LNCAP (cell line): ENCODE results near the gene ZFPM1.

Experiments
- CTCF ChIP-seq: fragments of 450-650 bp; IDR thresholded peaks from 2 replicates; pipeline ENCODE4 v1.5.1; 2017; ENCODE audit warnings: mild to moderate bottlenecking

ZFPM1 gene

DNA sequence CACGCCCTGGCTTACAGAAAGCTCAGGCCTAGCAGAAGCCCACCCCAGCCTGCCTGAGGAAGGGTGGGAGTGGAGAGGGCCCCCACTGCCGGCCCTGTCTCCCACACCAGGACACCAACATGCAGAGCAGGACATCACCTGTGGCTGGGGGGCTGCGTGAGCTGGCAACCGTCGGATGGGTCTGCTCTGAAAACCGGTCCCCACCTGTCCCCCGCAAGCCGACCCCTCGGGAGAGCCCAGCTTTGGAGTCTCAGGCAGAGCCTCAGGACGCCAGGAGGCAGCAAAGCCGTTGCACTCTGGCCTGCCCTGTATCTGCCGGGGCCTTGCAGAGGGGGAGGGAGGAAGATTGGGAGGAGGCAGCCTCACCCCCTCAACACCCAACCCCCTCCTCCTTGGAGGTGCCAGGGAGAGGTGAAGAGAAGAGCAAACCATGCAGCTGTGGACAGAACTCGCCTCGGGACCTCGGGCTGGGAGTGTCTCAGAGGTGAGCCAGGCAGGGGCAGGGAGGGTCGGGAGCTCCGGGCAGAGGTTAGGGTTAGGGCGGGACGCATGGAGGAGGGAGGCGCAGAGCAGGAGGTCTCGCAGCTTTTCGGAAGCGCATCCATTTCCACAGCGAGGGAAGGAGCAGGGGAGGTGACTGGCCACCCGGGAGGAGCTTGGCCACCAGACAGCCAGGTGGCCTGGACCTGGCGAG, 86.7 kb downstream of the ZFPM1 start:
- TF ChIP-seq CTCF, result no peak

DNA sequence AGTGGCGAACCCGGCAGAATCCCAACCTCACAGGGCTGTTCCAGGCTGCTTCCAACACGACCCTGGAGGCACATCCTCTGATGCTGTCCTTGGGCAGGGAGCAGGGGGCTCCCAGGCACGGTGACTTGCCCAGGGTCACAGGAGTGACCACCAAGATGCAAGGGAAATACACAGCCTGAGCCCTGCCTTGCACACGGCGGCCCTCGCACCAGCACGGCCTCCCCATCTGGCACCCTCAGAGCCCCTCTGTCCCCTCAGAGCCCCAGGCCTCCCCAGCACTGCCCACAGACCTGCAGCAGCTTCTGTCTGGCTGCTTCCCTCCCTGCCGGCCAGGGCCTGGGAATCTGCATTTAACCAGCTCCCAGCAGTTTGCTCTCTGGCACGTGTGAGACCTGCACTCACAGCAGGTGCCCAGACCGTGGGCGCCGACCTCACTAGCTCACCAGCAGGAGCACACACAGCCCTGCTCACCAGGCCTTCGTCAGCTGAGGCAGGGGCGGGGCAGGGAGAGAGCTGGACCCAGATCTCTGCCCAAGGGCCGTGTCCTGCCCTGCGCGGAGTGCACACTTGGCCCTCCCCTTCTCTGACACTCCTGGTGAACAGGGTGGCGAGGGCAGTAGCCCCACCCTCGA, 87.4 kb downstream of the ZFPM1 start:
- TF ChIP-seq CTCF, result no peak

DNA sequence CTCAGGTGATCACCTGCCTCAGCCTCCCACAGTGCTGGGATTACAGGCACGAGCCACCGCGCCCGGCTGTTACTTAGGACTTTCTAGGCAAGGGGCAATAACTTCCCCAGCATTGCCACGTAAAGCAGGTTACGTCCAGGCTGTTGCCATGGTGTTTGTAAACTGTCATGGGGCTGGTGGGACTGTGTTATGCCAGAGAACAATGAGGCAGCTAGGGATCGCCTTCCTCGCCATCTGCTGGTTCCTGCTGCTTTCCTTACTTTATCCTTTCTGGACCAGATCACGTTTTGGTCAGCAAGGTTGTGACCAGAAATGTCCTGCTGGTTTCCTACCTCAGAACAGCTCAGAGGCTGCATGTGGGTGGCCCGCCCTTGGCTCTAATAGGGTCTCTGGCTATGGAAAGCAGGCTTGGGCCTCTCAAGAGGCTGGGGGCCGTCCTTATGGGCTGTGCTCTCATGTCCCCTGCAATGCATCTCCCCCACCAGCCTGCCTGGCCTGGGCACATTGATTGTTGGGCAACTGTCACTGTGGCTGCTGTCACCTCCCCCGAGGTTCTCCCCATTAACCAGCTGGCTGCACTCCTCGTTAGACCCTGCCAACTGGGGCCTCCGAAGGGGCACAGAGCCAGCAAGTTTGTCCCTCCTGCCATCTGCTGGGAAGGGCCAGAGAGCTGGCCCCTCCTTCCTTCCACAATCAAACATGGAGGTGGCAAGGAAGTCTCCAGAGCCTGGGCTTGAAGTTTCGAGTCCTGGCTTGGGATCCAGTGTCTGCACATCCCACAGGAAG, 88.9 kb downstream of the ZFPM1 start:
- no peak for TF ChIP-seq CTCF

DNA sequence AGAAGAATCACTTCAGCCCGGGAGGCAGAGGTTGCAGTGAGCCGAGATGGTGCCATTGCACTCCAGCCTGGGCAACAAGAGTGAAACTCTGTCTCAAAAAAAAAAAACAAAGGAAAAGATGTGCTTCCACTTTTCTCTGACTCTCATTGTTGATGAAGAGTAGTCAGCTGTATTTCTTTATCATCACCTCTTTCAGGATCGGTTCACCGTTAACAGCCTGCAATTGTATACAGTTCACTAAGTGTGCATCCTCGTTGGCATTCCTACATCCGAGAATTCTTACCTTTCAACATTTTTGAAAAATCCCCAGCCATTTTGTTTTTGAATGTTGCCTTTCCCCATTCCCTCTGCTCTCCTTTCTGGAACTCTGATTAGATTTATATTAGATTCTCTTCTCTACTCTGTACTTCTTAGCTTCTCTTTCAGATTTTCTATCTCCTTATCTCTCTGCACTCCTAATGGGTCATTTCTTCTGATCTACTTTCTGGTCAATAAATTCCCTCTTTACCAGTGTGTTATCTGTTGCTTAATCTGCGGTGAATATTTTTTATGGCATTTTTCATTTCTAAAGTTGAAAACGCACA, 90.2 kb downstream of the ZFPM1 start:
- TF ChIP-seq CTCF, result no peak

DNA sequence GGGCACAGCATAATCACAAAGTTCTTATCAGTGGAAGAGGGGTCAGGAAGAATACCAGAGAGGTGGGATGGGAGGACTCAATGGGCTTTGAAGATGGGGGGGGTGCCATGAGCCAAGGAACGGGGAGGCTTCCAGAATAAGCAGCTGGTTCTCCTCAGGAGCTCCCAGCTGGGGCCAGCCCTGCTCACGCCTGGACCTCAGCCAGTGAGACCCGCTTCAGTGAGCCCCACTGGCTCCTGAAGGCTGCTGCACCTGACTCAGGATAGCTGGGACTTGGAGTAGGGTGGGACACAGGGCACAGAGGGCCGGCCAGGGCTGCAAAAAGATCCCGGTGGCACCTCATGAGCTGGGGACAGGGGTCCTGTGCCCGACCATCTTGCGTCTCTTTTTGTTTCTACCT, 92.7 kb downstream of the ZFPM1 start:
- no peak for TF ChIP-seq CTCF

- TF ChIP-seq CTCF, result no peak
Observed at GRCh38 chr16:88548131-88548874, 95.2 kb downstream of the ZFPM1 start.

GRCh38 chr16:88548985-88549384, 95.9 kb downstream of the ZFPM1 start:
- no peak for TF ChIP-seq CTCF
